Activated CD8-positive, alpha-beta memory T cell treated with anti-CD3 and anti-CD28 coated beads for 36 hours (primary cell): ENCODE measurements around the gene BPHL. TPM values are rescaled to one million over a fixed set of nuclear protein-coding genes. Genes with fewer than 3 reads are reported as not detected.
"Not testable (repeated sequence)": the region's sequence is repeated elsewhere in the genome, so short reads cannot be mapped to it uniquely, and the experiment has no call there.

Source experiments
- CTCF ChIA-PET: fragments of 350-600 bp; sonication (Branson Sonifier 250); formaldehyde crosslinking; loops from one replicate; lab custom pipeline; 2021; ENCODE audit warnings: antibody characterized with exemption; lab: Charles Lee
- POLR2A ChIA-PET: fragments of 350-600 bp; sonication (Branson Sonifier 250); formaldehyde crosslinking; loops from one replicate; lab custom pipeline; 2021; ENCODE audit warnings: antibody characterized with exemption; lab: Charles Lee
- total RNA-seq, 2 experiments: library from RNA; stranded (reverse); gene quantifications; one replicate each; pipeline ENCODE4 v1.2.3, GENCODE V29; 2021

BPHL gene
- total RNA-seq, 2 experiments from 2014 or later: 9.2 to 12.3 TPM

- CTCF ChIA-PET: interaction anchor here (0.8 kb wide), 1 partner anchor 68 kb away, joined by 3 read pairs; no protein-coding TSS in a partner anchor
- POLR2A ChIA-PET: interaction anchor here (0.7 kb wide), 1 partner anchor 104 kb away, joined by 3 read pairs; no protein-coding TSS in a partner anchor
These were observed 76.3 kb downstream of the BPHL start for GRCh38 chr6:3194535-3195419.

- POLR2A ChIA-PET: no interaction called here
- CTCF ChIA-PET: no interaction called here
These were observed 76.8 kb downstream of the BPHL start for GRCh38 chr6:3195420-3195694.

GRCh38 chr6:3195695-3196497, 77.4 kb downstream of the BPHL start:
- ChIA-PET POLR2A (interaction anchor here (0.5 kb wide), 1 partner anchor 1529 kb away, joined by 6 read pairs; no protein-coding TSS in a partner anchor), CTCF (interaction anchor here (0.6 kb wide), 1 partner anchor 1333 kb away, joined by 3 read pairs; no protein-coding TSS in a partner anchor)

GRCh38 chr6:3196770-3197169, 78.3 kb downstream of the BPHL start:
- CTCF ChIA-PET: interaction anchor here (0.6 kb wide), 1 partner anchor 1334 kb away, joined by 3 read pairs; no protein-coding TSS in a partner anchor
- POLR2A ChIA-PET: interaction anchor here (0.5 kb wide), 1 partner anchor 1528 kb away, joined by 6 read pairs; no protein-coding TSS in a partner anchor

GRCh38 chr6:3197734-3198133, 79.2 kb downstream of the BPHL start:
- POLR2A ChIA-PET, CTCF ChIA-PET: not testable (repeated sequence)

- POLR2A ChIA-PET: no interaction called here
These were observed 80.9 kb downstream of the BPHL start for GRCh38 chr6:3199382-3199781.

GRCh38 chr6:3200682-3201081, 82.2 kb downstream of the BPHL start:
- ChIA-PET POLR2A (no interaction called here), CTCF (no interaction called here)

More at GRCh38 chr6:3199382-3199781, 80.9 kb downstream of the BPHL start:
- CTCF ChIA-PET: no interaction called here

- CTCF ChIA-PET: no interaction called here
These were observed 82.9 kb downstream of the BPHL start for GRCh38 chr6:3201388-3201787.

More at GRCh38 chr6:3201388-3201787, 82.9 kb downstream of the BPHL start:
- POLR2A ChIA-PET: no interaction called here

Other genes with a start within 250 kb of the BPHL start
- 10 to 100 TPM; 64.6 to 64.9 TPM for gene SERPINB9, start 215.4 kb upstream of the BPHL start, total RNA-seq
- 10 to 100 TPM; 72.1 to 72.8 TPM for gene SERPINB6, start 147.1 kb upstream of the BPHL start, total RNA-seq
- 10 to 100 TPM; 14.4 to 14.5 TPM for gene NQO2, start 118.8 kb upstream of the BPHL start, total RNA-seq
- 10 to 100 TPM; 16.8 to 17.0 TPM for gene RIPK1, start 50.2 kb upstream of the BPHL start, total RNA-seq
- 1 to 10 TPM; 1.8 to 2.1 TPM for gene TUBB2A, start 38.8 kb downstream of the BPHL start, total RNA-seq
- gene TUBB2B, start 108.9 kb downstream of the BPHL start, total RNA-seq: not detected
- gene PSMG4, start 140.2 kb downstream of the BPHL start, total RNA-seq: 10 to 100 TPM; 28.6 to 30.8 TPM